Colonic mucosa (tissue), 4 donors: ENCODE data around the gene ARVCF. TPM values are rescaled to one million over a fixed set of nuclear protein-coding genes. Genes with fewer than 3 reads are reported as not detected.
A peak's percentile ranks its signal among the peaks of the same experiment; 100 is the strongest.
"Not testable (repeated sequence)": the region's sequence is repeated elsewhere in the genome, so short reads cannot be mapped to it uniquely, and the experiment has no call there.

Source experiments
- DNase-seq: peaks from one replicate; pipeline ENCODE4 v3.0.0-alpha.2; 2020
- H3K27ac ChIP-seq: fragments of 200-600 bp; one replicate; pipeline ENCODE4 v1.8.0; 2021
- H3K27me3 ChIP-seq: fragments of 200-600 bp; one replicate; pipeline ENCODE4 v1.8.0; 2021
- H3K36me3 ChIP-seq: fragments of 200-600 bp; one replicate; pipeline ENCODE4 v1.8.0; 2021
- H3K4me1 ChIP-seq: fragments of 200-600 bp; one replicate; pipeline ENCODE4 v1.8.0; 2021; ENCODE audit warnings: mild to moderate bottlenecking
- H3K4me3 ChIP-seq: fragments of 200-600 bp; one replicate; pipeline ENCODE4 v1.8.0; 2021
- H3K9ac ChIP-seq, 2 donors: one replicate each; pipeline ENCODE4 v1.7.0; 2013; ENCODE audit warnings: control low read depth in 2 of 2, low read depth in 2 of 2, low read length in 2 of 2
- H3K9me3 ChIP-seq: fragments of 200-600 bp; one replicate; pipeline ENCODE4 v1.8.0; 2021
- intact Hi-C: fragments of 100-400 bp; cut with DNase I; formaldehyde crosslinking; loops from one replicate; pipeline ENCODE4 v1.14.1; 2022
- total RNA-seq, 2 donors: library from RNA; stranded (reverse); fragmentation: NEBNext Ultra II Directional in 1 of 2; extraction: Animal tissue kit (Norgen Biotek cat#: 25700) in 1 of 2; gene quantifications; one replicate each; pipeline ENCODE4 v1.2.1, GENCODE V29; 2021
- TF ChIP-seq, protein P1 (sequence below): fragments of 200-600 bp; IDR thresholded peaks from one replicate; pipeline ENCODE4 v1.8.0; 2022; ENCODE audit warnings: antibody characterized with exemption, mild to moderate bottlenecking
- donor health status: healthy.
- donor health status: DM: no; HTN: no; CAD: no.
- donor health status: DM: no; HTN: no; CAD: no.

The ARVCF gene
- total RNA-seq, 2 donors from 2014 or later: 11.7 to 18.5 TPM

- Histone ChIP-seq H3K4me3 (peak overlapping the region; percentile 74), H3K36me3 (no peaks in the 10 kb centered on the region), H3K9me3 (no peaks in the 10 kb centered on the region), H3K9ac (peak overlapping the region; percentile 90 to 98), H3K27ac (peak overlapping the region; percentile 81), H3K27me3 (no peaks in the 10 kb centered on the region), H3K4me1 (no peaks in the 10 kb centered on the region)
- TF ChIP-seq, protein P1, sequence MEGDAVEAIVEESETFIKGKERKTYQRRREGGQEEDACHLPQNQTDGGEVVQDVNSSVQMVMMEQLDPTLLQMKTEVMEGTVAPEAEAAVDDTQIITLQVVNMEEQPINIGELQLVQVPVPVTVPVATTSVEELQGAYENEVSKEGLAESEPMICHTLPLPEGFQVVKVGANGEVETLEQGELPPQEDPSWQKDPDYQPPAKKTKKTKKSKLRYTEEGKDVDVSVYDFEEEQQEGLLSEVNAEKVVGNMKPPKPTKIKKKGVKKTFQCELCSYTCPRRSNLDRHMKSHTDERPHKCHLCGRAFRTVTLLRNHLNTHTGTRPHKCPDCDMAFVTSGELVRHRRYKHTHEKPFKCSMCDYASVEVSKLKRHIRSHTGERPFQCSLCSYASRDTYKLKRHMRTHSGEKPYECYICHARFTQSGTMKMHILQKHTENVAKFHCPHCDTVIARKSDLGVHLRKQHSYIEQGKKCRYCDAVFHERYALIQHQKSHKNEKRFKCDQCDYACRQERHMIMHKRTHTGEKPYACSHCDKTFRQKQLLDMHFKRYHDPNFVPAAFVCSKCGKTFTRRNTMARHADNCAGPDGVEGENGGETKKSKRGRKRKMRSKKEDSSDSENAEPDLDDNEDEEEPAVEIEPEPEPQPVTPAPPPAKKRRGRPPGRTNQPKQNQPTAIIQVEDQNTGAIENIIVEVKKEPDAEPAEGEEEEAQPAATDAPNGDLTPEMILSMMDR: no peak
- intact Hi-C loops: no loop called here
- DNase-seq: no peak
Measured at GRCh38 chr22:19940536-19941364, 75.9 kb downstream of the ARVCF start.

DNA sequence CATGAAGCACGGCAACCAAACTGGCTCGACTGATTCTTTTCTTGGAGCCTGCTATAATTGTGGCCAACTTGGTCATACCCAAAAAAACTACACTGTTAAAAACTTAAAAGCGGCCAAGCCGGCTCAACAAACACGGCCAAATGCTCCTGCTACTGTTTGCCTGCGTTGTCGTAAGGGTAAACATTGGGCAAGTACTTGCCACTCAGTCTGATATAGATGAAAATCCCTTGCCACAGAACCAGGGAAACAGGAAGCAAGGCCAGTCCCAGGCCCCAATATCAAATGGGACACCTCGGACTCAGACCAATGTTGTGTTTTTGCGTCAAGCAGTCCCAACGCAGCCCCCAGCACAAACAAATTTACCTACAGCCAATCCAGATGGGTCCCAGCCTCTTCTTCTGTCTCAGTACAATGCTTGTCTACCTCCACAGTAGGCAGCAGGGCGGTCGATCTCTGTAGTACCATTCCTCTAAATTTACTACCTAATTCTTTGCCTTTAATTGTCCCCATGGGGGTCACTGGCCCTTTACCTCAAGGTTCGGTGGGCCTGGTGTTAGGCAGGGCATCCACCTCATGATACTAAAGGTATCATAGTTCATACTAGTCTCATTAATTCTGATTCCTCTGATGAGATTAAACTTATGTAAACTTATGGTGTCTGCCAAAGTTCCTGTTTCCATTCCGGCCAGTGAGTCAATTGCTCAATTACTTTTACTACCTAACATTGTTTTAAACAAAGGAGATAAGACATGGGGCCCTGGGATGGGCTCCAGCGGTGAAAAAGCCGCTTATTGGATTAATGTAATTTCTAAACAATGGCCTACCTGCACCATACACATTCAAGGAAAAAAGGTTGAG is 78.8 kb downstream of the ARVCF start:
- TF ChIP-seq, protein P1: no peak
- Histone ChIP-seq H3K4me1 (no peaks in the 10 kb centered on the region), H3K36me3 (no peaks in the 10 kb centered on the region), H3K27ac (no peak overlapping the region), H3K27me3 (no peaks in the 10 kb centered on the region), H3K4me3 (no peak overlapping the region), H3K9ac (no peak overlapping the region), H3K9me3 (no peaks in the 10 kb centered on the region)
- intact Hi-C loops: loop anchor here (10.0 kb wide), 1 partner anchor 73 kb away; no protein-coding TSS in a partner anchor
- DNase-seq: no peak

DNA sequence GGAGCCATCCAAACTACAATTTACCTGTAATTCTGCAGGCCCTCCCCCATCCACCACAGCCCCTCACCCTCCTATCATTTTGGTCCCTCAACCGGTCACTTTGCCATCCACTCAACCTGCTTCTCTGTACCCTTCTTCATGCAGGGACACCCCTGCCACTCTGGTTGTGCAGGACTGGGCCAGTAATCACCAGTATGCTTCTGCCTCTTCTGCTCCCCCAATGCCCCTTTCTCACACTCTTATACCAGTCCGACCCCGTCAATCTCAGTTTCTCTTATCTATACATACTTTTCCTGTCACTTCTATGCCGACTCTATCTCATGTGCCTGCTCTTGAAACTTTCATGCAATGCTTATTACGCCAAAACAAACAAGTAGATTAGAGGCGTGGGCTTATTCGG is 80.1 kb downstream of the ARVCF start:
- no peak overlapping the region for H3K27ac ChIP-seq

GRCh38 chr22:19935123-19935718 is 81.4 kb downstream of the ARVCF start:
- H3K27me3 ChIP-seq, H3K4me1 ChIP-seq, H3K4me3 ChIP-seq, H3K36me3 ChIP-seq, H3K27ac ChIP-seq, H3K9ac ChIP-seq, H3K9me3 ChIP-seq, DNase-seq: not testable (repeated sequence)
- intact Hi-C loops: loop anchor here (10.0 kb wide), 1 partner anchor 70 kb away; no protein-coding TSS in a partner anchor

More for the DNA sequence above, 80.1 kb downstream of the ARVCF start:
- Histone ChIP-seq H3K9ac (no peak overlapping the region), H3K4me3 (no peak overlapping the region), H3K4me1 (no peaks in the 10 kb centered on the region), H3K9me3 (no peaks in the 10 kb centered on the region), H3K36me3 (no peaks in the 10 kb centered on the region), H3K27me3 (no peaks in the 10 kb centered on the region)
- DNase-seq: no peak
- intact Hi-C loops: loop anchor here (10.0 kb wide), 1 partner anchor 72 kb away; no protein-coding TSS in a partner anchor
- TF ChIP-seq, protein P1: no peak

DNA sequence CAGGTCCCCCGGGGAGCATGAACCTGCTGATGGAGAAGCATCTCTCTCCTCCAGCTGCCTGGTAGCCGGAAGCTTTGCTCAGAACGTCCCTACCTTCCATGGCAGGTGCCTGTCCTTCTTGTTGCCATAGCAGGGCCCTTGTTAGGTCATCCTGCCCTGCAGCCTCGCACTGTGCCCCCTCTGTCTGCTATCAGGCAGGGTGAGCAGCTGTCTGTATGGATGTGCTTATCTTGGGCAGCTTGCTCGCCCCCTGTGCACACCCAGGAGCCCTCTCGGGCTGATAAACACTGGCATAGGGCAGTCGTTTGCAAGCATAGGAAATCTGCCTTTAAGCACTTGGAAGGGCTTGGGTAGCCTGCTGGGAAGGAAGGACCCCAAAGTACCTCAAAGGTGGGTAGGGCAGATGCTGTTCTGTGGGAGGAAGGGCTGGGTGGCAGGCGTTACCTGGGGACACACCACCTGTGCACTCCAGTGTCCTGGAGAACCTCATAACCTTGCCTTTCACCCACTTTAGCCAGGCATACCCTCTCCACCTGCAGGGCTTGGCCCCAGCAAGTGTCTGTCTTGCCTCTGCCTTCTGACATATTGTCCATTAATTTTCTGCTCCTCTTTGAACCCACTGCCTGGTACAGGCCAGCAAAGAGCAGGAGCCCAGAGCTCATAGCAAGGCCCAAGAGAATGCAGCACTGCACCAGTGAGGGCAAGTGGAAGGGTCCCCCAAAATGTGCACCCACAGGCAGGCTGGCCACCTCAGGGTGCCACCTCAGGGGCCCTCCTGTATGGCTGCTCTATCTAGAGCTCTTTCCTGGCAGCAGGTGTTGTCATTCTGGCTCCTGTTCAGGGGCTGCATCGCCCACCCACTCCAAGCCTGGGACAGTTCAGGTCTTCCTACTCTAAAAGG is 83.0 kb downstream of the ARVCF start:
- Histone ChIP-seq H3K4me1 (no peaks in the 10 kb centered on the region), H3K36me3 (no peaks in the 10 kb centered on the region), H3K9me3 (no peaks in the 10 kb centered on the region), H3K27ac (no peak overlapping the region), H3K9ac (no peak overlapping the region), H3K4me3 (no peak overlapping the region), H3K27me3 (no peaks in the 10 kb centered on the region)
- TF ChIP-seq, protein P1: no peak
- DNase-seq: no peak
- intact Hi-C loops: loop anchor here (10.0 kb wide), 1 partner anchor 69 kb away; no protein-coding TSS in a partner anchor
